ENCODE results near the gene CGB2. TPM values are rescaled to one million over a fixed set of nuclear protein-coding genes. Genes with fewer than 3 reads are reported as not detected.
A peak's percentile ranks its signal among the peaks of the same experiment; 100 is the strongest.

CGB2 gene
- total and polyA plus RNA-seq, 9 of the 15 experiments (the other 6 are each of a cell fraction or from before 2014, with no cell fraction given), result 0.22 TPM; not detected in 8

DNA sequence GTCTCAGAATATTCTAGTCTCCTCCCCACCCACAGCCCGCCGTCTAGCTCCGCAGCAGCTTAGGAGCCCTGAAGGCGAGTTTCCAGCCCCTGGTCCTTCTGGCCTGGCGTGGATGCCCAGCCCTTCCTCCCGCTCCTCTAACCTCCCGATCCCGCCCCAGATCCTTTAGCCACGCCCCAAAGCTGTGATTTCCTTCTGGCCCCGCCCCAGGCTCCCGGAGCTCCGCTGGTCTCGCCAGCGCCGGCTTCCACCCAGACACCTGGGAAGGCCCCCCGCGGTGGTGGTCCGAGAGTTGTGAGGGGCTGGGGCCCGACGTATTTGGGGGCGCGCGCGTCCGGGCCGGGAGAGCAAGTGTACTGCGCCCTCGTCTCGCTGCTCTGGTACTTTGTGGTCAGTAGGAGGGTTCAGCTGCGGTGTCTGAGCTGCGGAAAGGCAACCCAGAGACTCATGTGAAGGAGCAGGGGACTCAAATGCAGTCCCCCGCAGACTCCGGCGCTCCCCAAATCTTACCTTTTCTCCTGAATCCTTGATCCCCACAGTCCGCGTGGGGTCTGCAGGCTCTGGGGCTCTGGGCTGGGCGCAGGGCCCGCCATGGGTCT is 26.0 kb downstream of the CGB2 start, which contains the start of gene CGB7 (continued):
- TF ChIP-seq PCBP1 (IDR thresholded peaks at IDR 0.05; ENCODE audit: low read depth, low read length, poor library complexity, severe bottlenecking) (peak; percentile 10), TBL1XR1 (IDR thresholded peaks at IDR 0.05; ENCODE audit: low read length in 2 of 2) (no peak)

DNA sequence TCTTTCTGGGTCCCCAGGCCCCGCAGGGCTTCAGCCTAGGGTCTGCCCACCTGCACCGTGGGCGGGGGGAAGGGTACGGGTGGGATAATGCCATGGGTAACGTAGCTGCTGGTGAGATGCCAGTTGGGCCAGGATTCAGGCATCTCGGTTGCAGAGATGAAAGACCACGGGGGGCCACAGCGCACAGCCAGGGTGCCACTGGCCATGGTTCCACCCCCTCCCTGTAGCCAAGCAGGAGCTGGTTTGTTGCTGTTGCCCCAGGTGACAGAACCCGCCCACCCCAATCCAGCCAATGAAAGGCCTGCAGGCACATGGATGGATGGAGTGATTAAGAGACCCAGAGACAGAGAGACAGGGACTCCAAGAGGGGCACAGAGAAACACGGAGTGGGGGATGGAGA is 26.9 kb downstream of the CGB2 start:
- POLR2A ChIA-PET, result no interaction called here
- peaks cover 17 to 58% of the 10 kb centered on the region in 2 experiments; a peak in 3 of 5 replicates for H3K27me3 ChIP-seq (ENCODE audit: control insufficient read depth in 2 of 2, insufficient read depth in 2 of 2, low read length in 2 of 2)
- no peak for TF ChIP-seq ZNF398 (CRISPR knock-in tag; IDR thresholded peaks at IDR 0.05)
- no peak for TF ChIP-seq DDX20 (tag; IDR thresholded peaks at IDR 0.05; ENCODE audit: low read depth)
- no peak for TF ChIP-seq PHF20 (IDR thresholded peaks at IDR 0.05; ENCODE audit: partially characterized antibody)
- TF ChIP-seq ZNF766 (CRISPR knock-in tag; conservative IDR thresholded peaks at IDR 0.05), result no peak
- no peak for TF ChIP-seq PML (IDR thresholded peaks at IDR 0.05; ENCODE audit: low read length)
- TF ChIP-seq ZNF224 (CRISPR knock-in tag; IDR thresholded peaks at IDR 0.05), result no peak
- TF ChIP-seq, protein P1, sequence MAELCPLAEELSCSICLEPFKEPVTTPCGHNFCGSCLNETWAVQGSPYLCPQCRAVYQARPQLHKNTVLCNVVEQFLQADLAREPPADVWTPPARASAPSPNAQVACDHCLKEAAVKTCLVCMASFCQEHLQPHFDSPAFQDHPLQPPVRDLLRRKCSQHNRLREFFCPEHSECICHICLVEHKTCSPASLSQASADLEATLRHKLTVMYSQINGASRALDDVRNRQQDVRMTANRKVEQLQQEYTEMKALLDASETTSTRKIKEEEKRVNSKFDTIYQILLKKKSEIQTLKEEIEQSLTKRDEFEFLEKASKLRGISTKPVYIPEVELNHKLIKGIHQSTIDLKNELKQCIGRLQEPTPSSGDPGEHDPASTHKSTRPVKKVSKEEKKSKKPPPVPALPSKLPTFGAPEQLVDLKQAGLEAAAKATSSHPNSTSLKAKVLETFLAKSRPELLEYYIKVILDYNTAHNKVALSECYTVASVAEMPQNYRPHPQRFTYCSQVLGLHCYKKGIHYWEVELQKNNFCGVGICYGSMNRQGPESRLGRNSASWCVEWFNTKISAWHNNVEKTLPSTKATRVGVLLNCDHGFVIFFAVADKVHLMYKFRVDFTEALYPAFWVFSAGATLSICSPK (IDR thresholded peaks at IDR 0.05; ENCODE audit: borderline replicate concordance), result no peak
- no peak for TF ChIP-seq ZBTB8A (IDR thresholded peaks at IDR 0.05; ENCODE audit: partially characterized antibody)
- TF ChIP-seq RFX1 (IDR thresholded peaks at IDR 0.05), result peak; percentile 83
- no peak for TF ChIP-seq ZNF780A (CRISPR knock-in tag; IDR thresholded peaks at IDR 0.05)
- TF ChIP-seq NFYB (IDR thresholded peaks at IDR 0.05; ENCODE audit: extremely low read depth, insufficient read length), result peak; percentile 42
- peak; percentile 50 for TF ChIP-seq SP2 (IDR thresholded peaks at IDR 0.05; ENCODE audit: extremely low read depth, low read depth, low read length, poor library complexity, severe bottlenecking)
- TF ChIP-seq NR1H2 (CRISPR knock-in tag; IDR thresholded peaks at IDR 0.05), result no peak
- TF ChIP-seq SIRT6 (IDR thresholded peaks at IDR 0.05; ENCODE audit: low read depth, low read length), result no peak
- no peak for TF ChIP-seq MLLT1 (IDR thresholded peaks at IDR 0.05)

More for the DNA sequence above, 26.9 kb downstream of the CGB2 start:
- in situ Hi-C loops (cut with MboI), result no loop called here
- intact Hi-C loops (cut with micrococcal nuclease), result no loop called here
- H4K20me1 ChIP-seq (replicated peaks; ENCODE audit: control insufficient read depth, insufficient read depth, low read length), result peaks cover 4% of the 10 kb centered on the region; the same call in 1 of the 2 replicates
- no TSS peak for BruUV-seq (replicated peaks)
- H3K9me3 ChIP-seq (replicated peaks; ENCODE audit: control insufficient read depth, insufficient read depth, low read depth, low read length), result no peaks in the 10 kb centered on the region
- FAIRE-seq (no peak), ATAC-seq (peak; percentile 65), DNase-seq (ENCODE audit: extremely low read depth in 1 of 4, low spot score in 3 of 4) (peak; percentile 51 to 73 (median 66))
- WGBS (ENCODE audit: insufficient coverage, low coverage, missing lambda C conversion rate), result 9% methylated on average over 9 of the region's 10 CpGs
- no peaks in the 10 kb centered on the region for H3K79me2 ChIP-seq (ENCODE audit: control insufficient read depth, insufficient read depth, low read length)
- H3K9me1 ChIP-seq (ENCODE audit: control insufficient read depth, insufficient read depth, low read length), result no peaks in the 10 kb centered on the region
- H3K4me1 ChIP-seq (replicated peaks in 1 of 2; ENCODE audit: control insufficient read depth in 2 of 2, insufficient read depth in 2 of 2, low read length in 2 of 2), result peaks cover 2 to 34% of the 10 kb centered on the region in 2 experiments; a peak in 3 of 5 replicates
- no peak overlapping the region for H3K27ac ChIP-seq (ENCODE audit: extremely low read depth, low read depth, low read length)
- H3K9ac ChIP-seq (ENCODE audit: insufficient read depth in 1 of 2, low read depth in 2 of 2, low read length in 2 of 2), result no peak overlapping the region
- no peaks in the 10 kb centered on the region for H3K36me3 ChIP-seq (ENCODE audit: control insufficient read depth, insufficient read depth, low read length)
- H2AFZ ChIP-seq (ENCODE audit: low read depth, low read length), result no peak overlapping the region
- CTCF ChIA-PET (ENCODE audit: low intra/inter-chr PET ratio), result no interaction called here
- no peak overlapping the region for H3K4me2 ChIP-seq (ENCODE audit: insufficient read depth, low read length)
- H3K4me3 ChIP-seq, result no peak overlapping the region

All from K562 (cell line).